ENCODE measurements around the gene DUOXA1. TPM values are rescaled to one million over a fixed set of nuclear protein-coding genes. Genes with fewer than 3 reads are reported as not detected.

DUOXA1 gene
- total and polyA plus RNA-seq, 2 experiments from 2014 or later, result not detected

- Histone ChIP-seq H3K4me3 (no peak overlapping the region), H3K4me1 (ENCODE audit: insufficient read depth) (peaks cover 11% of the 10 kb centered on the region; the same call in 1 of the 2 replicates), H3F3A (replicated peaks; ENCODE audit: low read depth) (no peaks in the 10 kb centered on the region), H2AFZ (no peak overlapping the region), H3K4me2 (no peak overlapping the region), H3K79me2 (replicated peaks; ENCODE audit: insufficient read depth) (no peaks in the 10 kb centered on the region), H3K27me3 (ENCODE audit: insufficient read depth) (peaks cover 97% of the 10 kb centered on the region), H4K20me1 (replicated peaks; ENCODE audit: insufficient read depth) (no peaks in the 10 kb centered on the region; the same call in 1 of the 2 replicates), H3K27ac (ENCODE audit: low read depth) (no peak overlapping the region), H3K36me3 (ENCODE audit: insufficient read depth) (no peaks in the 10 kb centered on the region), H3K9me2 (ENCODE audit: insufficient read depth) (no peaks in the 10 kb centered on the region)
- Mint-ChIP-seq H3K4me1 (peaks cover 5% of the 10 kb centered on the region), H3K27ac (no peak overlapping the region), H3K9me3 (no peaks in the 10 kb centered on the region; the same call in 2 of the 3 replicates), H3K4me3 (no peak overlapping the region), H3K27me3 (ENCODE audit: insufficient read depth, low read depth, poor library complexity) (peaks cover 77% of the 10 kb centered on the region), H3K36me3 (ENCODE audit: low read depth) (no peaks in the 10 kb centered on the region; the same call in 2 of the 3 replicates)
- ATAC-seq (no peak), DNase-seq (ENCODE audit: low spot score) (no peak)
- no peak for TF ChIP-seq ETS1 (IDR thresholded peaks at IDR 0.05)
- TF ChIP-seq REST (IDR thresholded peaks at IDR 0.05; ENCODE audit: unreplicated experiment), result no peak
- no peak for TF ChIP-seq ZNF114 (CRISPR knock-in tag; IDR thresholded peaks at IDR 0.05)
- TF ChIP-seq ZNF331 (CRISPR knock-in tag; IDR thresholded peaks at IDR 0.05; ENCODE audit: low read depth), result no peak
- TF ChIP-seq EZH2 (IDR thresholded peaks at IDR 0.05; ENCODE audit: low read depth, unreplicated experiment), result no peak
- TF ChIP-seq STAT1 (IDR thresholded peaks at IDR 0.05; ENCODE audit: unreplicated experiment), result no peak
- no peak for TF ChIP-seq CTCF (conservative IDR thresholded peaks at IDR 0.05; ENCODE audit: low read depth in 2 of 2)
- TF ChIP-seq EZH2phosphoT487 (IDR thresholded peaks at IDR 0.05; ENCODE audit: unreplicated experiment), result no peak
- TF ChIP-seq CREB1 (CRISPR knock-in tag; IDR thresholded peaks at IDR 0.05; ENCODE audit: low read depth), result no peak
- no peak for TF ChIP-seq POLR2AphosphoS5 (IDR thresholded peaks at IDR 0.05; ENCODE audit: low read depth)
- no peak for TF ChIP-seq NANOG (IDR thresholded peaks at IDR 0.05; ENCODE audit: borderline replicate concordance)
- no peak for TF ChIP-seq JUNB (IDR thresholded peaks at IDR 0.05; ENCODE audit: unreplicated experiment)
- TF ChIP-seq ZNF462 (CRISPR knock-in tag; IDR thresholded peaks at IDR 0.05), result no peak
These were observed 3.9 kb upstream of the DUOXA1 start for GRCh38 chr15:45133561-45133920.
